Ramos (cell line): ENCODE measurements around the gene MUC4.

Experiments used
- in situ Hi-C: fragments of 300-500 bp; cut with MboI; formaldehyde crosslinking; loops from one replicate; pipeline ENCODE4 v1.14.3; 2022; ENCODE audit warnings: low sequenced_read_pairs; ENCODE audit not compliant: unreplicated experiment

Gene MUC4

GRCh38 chr3:195811756-195812155, at the start of gene MUC4:
Gene MUC4, minus strand, starts transcription at chr3:195811929. Its CDS starts 112 bp downstream, at chr3:195811817.
- in situ Hi-C loops: no loop called here

DNA sequence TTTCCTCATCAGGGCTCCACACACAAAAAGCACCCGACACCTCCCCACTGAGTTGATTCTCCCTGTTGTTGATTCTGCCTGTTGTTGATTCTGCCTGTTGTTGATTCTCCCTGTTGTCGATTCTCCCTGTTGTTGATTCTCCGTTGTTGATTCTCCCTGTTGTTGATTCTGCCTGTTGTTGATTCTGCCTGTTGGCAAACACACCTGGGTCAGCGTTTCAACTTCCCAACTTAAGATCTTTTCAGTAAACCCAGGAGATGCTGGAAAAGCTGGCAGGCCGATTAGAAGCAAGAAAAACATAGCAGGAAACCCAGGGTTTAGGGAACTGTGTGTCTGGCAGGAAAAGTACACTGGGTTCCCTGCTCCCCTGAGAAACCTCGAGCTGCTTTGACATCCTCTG, 48.7 kb upstream of the MUC4 start:
- in situ Hi-C loops: loop anchor here (5.0 kb wide), 1 partner anchor 57 kb away; no protein-coding TSS in a partner anchor

- in situ Hi-C loops: loop anchor here (5.0 kb wide), 1 partner anchor 57 kb away; no protein-coding TSS in a partner anchor
These were observed 48.2 kb upstream of the MUC4 start for GRCh38 chr3:195859846-195860411.

DNA sequence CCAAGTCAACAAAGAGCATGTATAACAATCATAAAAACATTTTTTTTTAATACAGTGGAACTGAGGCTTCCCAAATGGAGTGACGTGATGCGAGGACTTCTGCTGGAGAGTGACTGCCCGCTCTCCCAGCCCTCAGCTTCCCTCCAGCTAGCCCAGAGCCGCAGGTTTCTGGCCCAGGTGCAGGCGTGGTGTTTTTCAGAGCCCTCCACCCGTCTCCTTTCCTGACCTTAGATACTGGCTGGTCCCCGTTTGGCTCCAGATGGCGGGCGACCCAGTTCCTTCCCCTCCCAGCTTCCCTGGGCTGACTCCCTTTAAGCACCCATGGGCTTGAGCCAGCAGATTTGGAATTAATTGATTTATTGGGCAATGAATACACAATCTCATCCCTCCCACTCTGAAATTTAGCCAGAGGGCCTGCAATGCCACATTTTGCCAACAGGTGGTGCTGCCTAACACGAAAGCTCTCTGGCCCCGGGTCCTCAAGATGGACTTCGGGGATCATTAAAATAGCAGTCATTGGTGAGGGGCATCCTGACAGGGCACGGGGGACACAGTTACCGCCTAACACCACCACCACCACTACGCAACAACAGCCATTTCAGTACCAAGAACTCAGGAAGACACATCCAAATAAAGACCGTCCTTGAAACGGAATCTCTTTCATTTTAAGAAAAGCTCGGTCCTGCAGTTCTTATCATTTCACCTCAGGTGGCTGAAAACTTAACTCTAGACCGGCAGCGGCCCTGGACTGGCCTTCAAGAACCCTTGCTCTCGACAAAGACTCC, 47.5 kb upstream of the MUC4 start:
- in situ Hi-C loops: no loop called here

GRCh38 chr3:195856410-195857084, 44.8 kb upstream of the MUC4 start:
- in situ Hi-C loops: no loop called here

DNA sequence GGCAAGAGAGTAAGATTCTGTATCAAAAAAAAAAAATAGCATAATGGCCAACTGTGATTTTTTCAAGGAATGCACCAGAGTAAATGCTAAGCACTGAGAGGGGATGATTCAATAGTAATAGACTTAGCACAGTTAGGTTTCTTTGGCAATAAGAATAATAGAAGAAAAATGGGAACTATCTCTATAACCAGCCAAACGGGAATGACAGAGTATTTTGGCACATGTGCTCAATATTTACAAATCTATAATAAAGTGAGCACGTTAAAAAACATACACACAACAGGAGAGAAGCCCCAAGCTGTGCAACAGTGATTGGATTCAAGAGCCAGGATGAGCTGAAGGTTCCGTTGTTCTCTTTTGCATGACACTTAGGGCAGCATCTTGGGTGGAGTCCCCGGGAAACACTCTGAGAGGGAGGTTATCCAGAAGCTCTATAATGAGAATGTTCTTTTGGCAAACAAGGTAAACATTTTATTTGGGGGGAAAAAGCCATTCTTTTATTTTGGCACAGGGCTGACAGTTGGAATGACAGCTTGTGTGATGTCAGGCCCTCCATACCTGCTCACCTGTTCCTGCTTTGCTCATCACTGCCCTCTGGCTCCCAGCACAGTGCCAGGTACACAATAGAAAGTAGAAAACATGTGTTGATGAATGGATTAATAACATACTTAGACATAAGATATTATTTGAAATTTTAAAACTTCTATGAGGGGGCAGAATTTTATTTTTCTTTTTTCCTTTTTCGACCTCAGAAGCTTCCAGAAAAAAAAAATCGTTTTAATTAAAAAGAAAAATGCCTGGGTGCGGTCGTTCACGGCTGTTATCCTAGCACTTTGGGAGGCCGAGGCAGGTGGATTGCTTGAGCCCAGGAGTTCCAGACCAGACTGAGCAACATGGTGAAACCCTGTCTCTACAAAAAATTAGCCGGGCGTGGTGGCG, 44.0 kb upstream of the MUC4 start:
- in situ Hi-C loops: no loop called here

GRCh38 chr3:195854628-195855294, 43.0 kb upstream of the MUC4 start:
- in situ Hi-C loops: loop anchor here (5.0 kb wide), 1 partner anchor 302 kb away; no protein-coding TSS in a partner anchor

- in situ Hi-C loops: loop anchor here (5.0 kb wide), 1 partner anchor 302 kb away; no protein-coding TSS in a partner anchor
These were observed 42.3 kb upstream of the MUC4 start for GRCh38 chr3:195853996-195854395.

DNA sequence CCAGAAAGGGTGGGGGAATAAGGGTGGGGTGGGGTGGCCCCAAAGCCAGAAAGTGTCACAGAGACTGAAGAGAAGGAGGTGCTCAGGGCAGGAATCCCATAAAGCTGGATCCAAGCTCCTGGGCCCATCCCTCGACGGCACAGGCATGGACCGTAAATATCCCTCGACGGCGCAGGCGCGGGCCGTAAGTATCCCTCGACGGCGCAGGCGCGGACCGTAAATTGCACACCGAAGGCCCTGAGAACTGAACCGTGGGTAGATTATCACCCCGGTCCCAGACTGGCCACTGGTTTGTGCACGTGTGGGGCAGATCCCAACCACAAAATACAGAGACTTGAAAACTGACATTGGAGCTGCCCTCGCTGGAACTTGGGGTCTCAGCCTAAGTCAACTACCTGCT, 41.3 kb upstream of the MUC4 start:
- in situ Hi-C loops: loop anchor here (5.0 kb wide), 1 partner anchor 301 kb away; no protein-coding TSS in a partner anchor

- in situ Hi-C loops: loop anchor here (5.0 kb wide), 1 partner anchor 299 kb away; no protein-coding TSS in a partner anchor
These were observed 39.3 kb upstream of the MUC4 start for GRCh38 chr3:195850857-195851543.

- in situ Hi-C loops: loop anchor here (5.0 to 25.0 kb wide), 3 partner anchors 212 to 575 kb away; partner anchors contain the start of gene XXYLT1
These were observed 37.8 kb upstream of the MUC4 start for GRCh38 chr3:195849322-195850074.

- in situ Hi-C loops: loop anchor here (10.0 to 25.0 kb wide), 2 partner anchors 210 to 573 kb away; partner anchors contain the start of gene XXYLT1
These were observed 35.6 kb upstream of the MUC4 start for GRCh38 chr3:195847055-195847950.

GRCh38 chr3:195845483-195845882, 33.8 kb upstream of the MUC4 start:
- in situ Hi-C loops: loop anchor here (10.0 to 25.0 kb wide), 2 partner anchors 208 to 571 kb away; partner anchors contain the start of gene XXYLT1

GRCh38 chr3:195844671-195845218, 33.0 kb upstream of the MUC4 start:
- in situ Hi-C loops: loop anchor here (5.0 to 25.0 kb wide), 3 partner anchors 97 to 570 kb away; partner anchors contain the start of gene XXYLT1

GRCh38 chr3:195839260-195840010, 27.7 kb upstream of the MUC4 start:
- in situ Hi-C loops: loop anchor here (5.0 to 25.0 kb wide), 3 partner anchors 92 to 565 kb away; partner anchors contain the start of gene XXYLT1
